ENCODE results near the gene CDCP1. TPM values are rescaled to one million over a fixed set of nuclear protein-coding genes. Genes with fewer than 3 reads are reported as not detected.

Gene CDCP1
- total RNA-seq, 1 donor from 2014 or later, result 0.25 TPM

GRCh38 chr3:45135959-45136358, 10.2 kb downstream of the CDCP1 start:
- DNase-seq, result no peak
- Histone ChIP-seq H3K36me3 (no peaks in the 10 kb centered on the region), H3K27me3 (ENCODE audit: low read depth) (no peaks in the 10 kb centered on the region), H3K4me3 (no peak overlapping the region), H3K9me3 (replicated peaks) (no peaks in the 10 kb centered on the region), H3K27ac (replicated peaks) (no peak overlapping the region), H3K4me1 (peaks cover 11% of the 10 kb centered on the region)
- TF ChIP-seq CTCF (IDR thresholded peaks at IDR 0.05; ENCODE audit: borderline replicate concordance), result no peak
- intact Hi-C loops (cut with micrococcal nuclease), result no loop called here

- H3K36me3 ChIP-seq, result no peaks in the 10 kb centered on the region
- TF ChIP-seq CTCF (IDR thresholded peaks at IDR 0.05; ENCODE audit: borderline replicate concordance), result no peak
- H3K4me1 ChIP-seq, result peaks cover 11% of the 10 kb centered on the region
- no peak for DNase-seq
- intact Hi-C loops (cut with micrococcal nuclease), result no loop called here
- H3K4me3 ChIP-seq, result no peak overlapping the region
- H3K27ac ChIP-seq (replicated peaks), result no peak overlapping the region
- H3K27me3 ChIP-seq (ENCODE audit: low read depth), result no peaks in the 10 kb centered on the region
- no peaks in the 10 kb centered on the region for H3K9me3 ChIP-seq (replicated peaks)
Observed at GRCh38 chr3:45134758-45135521, 11.2 kb downstream of the CDCP1 start.

GRCh38 chr3:45132568-45133211, 13.5 kb downstream of the CDCP1 start:
- no peaks in the 10 kb centered on the region for H3K9me3 ChIP-seq (replicated peaks)
- TF ChIP-seq CTCF (IDR thresholded peaks at IDR 0.05; ENCODE audit: borderline replicate concordance), result no peak
- no peak overlapping the region for H3K4me3 ChIP-seq
- H3K27me3 ChIP-seq (ENCODE audit: low read depth), result no peaks in the 10 kb centered on the region
- no peak overlapping the region for H3K27ac ChIP-seq (replicated peaks)
- intact Hi-C loops (cut with micrococcal nuclease), result no loop called here
- DNase-seq, result no peak
- H3K4me1 ChIP-seq, result peaks cover 7% of the 10 kb centered on the region
- no peaks in the 10 kb centered on the region for H3K36me3 ChIP-seq

- no peaks in the 10 kb centered on the region for H3K9me3 ChIP-seq (replicated peaks)
- no peaks in the 10 kb centered on the region for H3K36me3 ChIP-seq
- intact Hi-C loops (cut with micrococcal nuclease), result no loop called here
- no peaks in the 10 kb centered on the region for H3K27me3 ChIP-seq (ENCODE audit: low read depth)
- no peak overlapping the region for H3K27ac ChIP-seq (replicated peaks)
- no peak for TF ChIP-seq CTCF (IDR thresholded peaks at IDR 0.05; ENCODE audit: borderline replicate concordance)
- H3K4me1 ChIP-seq, result peaks cover 17% of the 10 kb centered on the region
- no peak overlapping the region for H3K4me3 ChIP-seq
- no peak for DNase-seq
Observed at GRCh38 chr3:45131201-45131600, 15.0 kb downstream of the CDCP1 start.

- Histone ChIP-seq H3K27me3 (ENCODE audit: low read depth) (no peaks in the 10 kb centered on the region), H3K36me3 (no peaks in the 10 kb centered on the region), H3K27ac (replicated peaks) (no peak overlapping the region), H3K4me3 (no peak overlapping the region), H3K9me3 (replicated peaks) (no peaks in the 10 kb centered on the region), H3K4me1 (peaks cover 20% of the 10 kb centered on the region)
- TF ChIP-seq CTCF (IDR thresholded peaks at IDR 0.05; ENCODE audit: borderline replicate concordance), result no peak
- intact Hi-C loops (cut with micrococcal nuclease), result no loop called here
- DNase-seq, result no peak
Observed at GRCh38 chr3:45130476-45130875, 15.7 kb downstream of the CDCP1 start.

Data from left ventricle myocardium inferior (tissue), 1 donor.